Frontal cortex (tissue), 4 donors: ENCODE data around the gene HTR3B. TPM values are rescaled to one million over a fixed set of nuclear protein-coding genes. Genes with fewer than 3 reads are reported as not detected.
"Not testable (repeated sequence)": the region's sequence is repeated elsewhere in the genome, so short reads cannot be mapped to it uniquely, and the experiment has no call there.

Experiments
- DNase-seq, 2 donors: peaks; one replicate each; pipeline ENCODE4 v3.0.0; 2012; ENCODE audit warnings: low spot score in 2 of 2
- FAIRE-seq: peaks from 2 replicates; lab custom pipeline; 2012; peaks lifted over from hg19 to GRCh38; lab: Jason Lieb, UNC
- total RNA-seq: library from RNA; depleted of rRNA; stranded (reverse); fragments of >200 nt; gene quantifications from one replicate; pipeline ENCODE4 v1.2.3, GENCODE V29; 2014
- donor health status: control.
- donor health status: control.
- donor health status: control.

Gene HTR3B
- total RNA-seq, 1 donor from 2014 or later, result 0.41 TPM

DNA sequence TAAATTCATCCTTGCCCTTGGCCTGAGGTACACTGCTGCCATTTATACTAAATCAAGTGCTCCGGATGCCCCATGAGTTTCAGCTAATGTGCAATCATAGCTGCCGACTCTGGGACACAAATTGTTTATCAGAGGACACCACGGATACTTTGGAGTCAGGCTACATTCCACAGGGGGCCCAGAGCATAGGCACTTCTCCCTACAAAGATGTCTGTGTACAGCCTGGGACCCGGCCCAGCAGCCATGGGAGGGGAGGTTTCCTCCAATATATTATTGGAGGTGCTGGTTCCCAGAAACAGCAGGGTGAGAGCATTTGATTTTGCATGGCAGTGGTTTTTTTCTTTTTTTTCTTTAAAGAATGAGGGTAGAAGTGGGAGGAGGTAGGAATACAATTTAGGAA, 31.3 kb downstream of the HTR3B start:
- DNase-seq, result no peak
- FAIRE-seq, result no peak

DNA sequence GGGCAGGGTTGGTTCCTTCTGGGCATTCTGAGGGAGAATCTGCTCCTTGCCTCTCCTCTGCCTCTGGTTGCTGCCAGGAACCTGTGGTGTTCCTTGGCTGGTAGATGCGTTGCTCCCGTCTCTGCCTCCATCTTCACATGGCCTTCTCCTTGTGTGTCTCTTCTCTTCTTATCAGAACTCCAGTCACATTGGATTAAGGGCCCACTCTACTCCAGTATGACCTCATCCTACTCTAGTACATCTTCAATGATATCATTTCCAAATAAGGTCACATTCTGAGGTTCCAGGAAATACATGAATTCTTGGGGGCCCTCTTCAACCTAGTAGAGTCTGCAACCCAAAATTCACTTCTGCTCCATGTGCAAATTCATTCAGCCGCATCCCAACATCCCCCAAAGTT, 33.3 kb downstream of the HTR3B start:
- DNase-seq (no peak), FAIRE-seq (no peak)

DNA sequence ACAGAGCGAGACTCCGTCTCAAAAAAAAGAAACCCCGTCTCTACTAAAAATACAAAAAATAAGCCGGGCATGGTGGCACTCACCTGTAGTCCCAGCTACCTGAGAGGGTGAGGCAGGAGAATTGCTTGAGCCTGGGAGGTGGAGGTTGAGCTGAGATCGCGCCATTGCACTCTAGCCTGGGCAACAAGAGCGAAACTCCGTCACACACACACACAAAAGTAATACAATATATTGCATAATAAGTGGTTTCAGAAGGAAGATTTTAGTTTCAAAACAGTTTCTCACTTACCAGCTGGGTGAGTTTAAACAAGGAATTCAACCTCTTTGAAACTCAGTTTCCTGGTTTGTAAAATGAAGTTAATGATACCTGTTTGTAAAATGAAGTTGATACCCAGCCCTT, 37.7 kb downstream of the HTR3B start:
- FAIRE-seq, result no peak
- DNase-seq, result no peak

DNA sequence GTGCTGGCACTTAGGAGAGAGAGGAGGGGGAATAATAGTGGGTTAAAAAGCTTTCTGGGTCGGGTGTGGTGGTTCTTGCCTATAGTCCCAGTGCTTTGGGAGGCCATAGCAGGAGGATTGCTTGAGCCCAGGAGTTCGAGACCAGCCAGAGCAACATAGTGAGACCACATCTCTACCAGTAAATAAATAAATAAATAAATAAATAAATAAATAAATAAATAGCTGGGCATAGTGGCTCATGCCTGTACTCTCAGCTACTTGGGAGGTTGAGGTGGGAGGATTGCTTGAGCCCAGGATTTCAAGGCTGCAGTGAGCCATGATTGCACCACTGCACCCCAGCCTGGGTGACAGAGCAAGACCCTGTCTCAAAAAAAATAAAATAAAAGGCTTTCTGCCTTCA, 41.6 kb downstream of the HTR3B start:
- not testable (repeated sequence) for FAIRE-seq, DNase-seq

DNA sequence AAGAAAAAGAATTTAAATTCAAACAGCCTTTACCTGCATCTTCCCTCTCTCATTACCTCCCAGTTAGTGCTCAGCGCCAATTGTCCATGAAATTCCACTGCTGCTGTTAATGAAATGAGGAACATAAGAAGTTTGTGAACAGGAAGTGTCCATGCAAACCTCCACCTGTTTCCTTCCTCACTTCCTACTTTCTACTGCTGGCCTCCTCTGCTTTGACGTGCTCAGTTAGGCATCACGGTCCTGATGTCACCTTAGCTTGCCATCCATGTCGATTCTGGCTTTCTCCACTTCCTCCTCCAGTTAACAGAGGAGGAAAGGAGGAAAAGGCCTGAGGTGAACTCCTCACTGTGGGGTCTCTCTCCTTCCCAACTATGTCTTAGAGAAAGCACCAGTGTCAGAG, 43.4 kb downstream of the HTR3B start:
- DNase-seq, result no peak
- no peak for FAIRE-seq

DNA sequence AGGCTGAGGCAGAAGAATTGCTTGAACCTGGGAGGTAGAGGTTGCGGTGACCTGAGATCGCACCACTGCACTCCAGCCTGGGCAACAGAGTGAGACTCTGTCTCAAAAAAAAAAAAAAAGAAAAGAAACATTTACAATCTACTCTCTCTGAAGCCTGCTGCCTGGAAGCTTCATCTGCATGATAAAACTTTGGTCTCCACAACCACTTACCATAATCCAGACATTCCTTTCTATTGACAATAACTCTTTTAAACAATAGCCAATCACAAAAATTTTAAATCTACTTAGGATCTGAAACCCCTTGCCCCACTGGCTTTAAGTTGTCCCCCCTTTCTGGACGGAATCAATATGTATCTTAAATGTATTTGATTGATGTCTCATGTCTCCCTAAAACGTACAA, 45.3 kb downstream of the HTR3B start:
- DNase-seq, result no peak
- FAIRE-seq, result no peak

DNA sequence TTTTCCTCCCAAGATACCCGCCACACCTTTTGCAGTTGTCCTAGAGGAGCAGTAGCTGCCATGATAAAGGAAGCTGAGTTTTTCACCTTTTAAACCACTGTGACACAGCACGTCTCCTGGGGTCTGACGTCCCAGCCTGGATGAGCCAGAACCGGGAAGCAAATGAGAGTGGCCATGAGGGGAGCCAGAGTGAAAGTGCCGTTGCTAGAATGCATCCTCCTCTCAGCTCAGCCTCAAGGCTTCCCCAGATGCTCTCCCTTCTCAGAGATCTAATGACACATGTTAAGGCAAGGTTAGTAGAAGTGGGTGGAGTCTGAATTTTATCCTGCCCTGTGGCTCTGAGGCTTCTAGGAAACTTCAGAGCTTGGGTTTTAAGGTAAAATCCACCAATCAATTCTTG, 46.9 kb downstream of the HTR3B start:
- no peak for DNase-seq
- no peak for FAIRE-seq

DNA sequence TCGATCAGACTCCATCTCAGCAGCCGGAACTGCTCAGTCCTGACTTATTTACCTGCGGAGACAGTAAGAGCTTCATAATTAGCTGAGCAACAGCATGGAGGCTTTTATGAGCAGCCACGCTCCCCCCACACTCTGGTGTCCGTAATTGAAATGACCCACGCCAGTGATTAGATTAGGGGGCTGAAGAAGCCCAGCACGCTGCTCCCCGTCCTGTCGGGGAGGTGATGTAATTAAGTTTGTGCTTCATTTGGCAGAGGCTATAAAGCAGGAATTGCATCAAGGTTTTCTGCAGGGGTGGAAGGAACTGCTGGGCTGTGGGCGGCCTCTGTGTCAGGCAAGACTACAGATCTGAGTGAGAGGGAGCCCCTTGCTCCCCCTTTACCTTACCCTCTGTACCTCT, 47.5 kb downstream of the HTR3B start:
- DNase-seq (no peak), FAIRE-seq (no peak)

DNA sequence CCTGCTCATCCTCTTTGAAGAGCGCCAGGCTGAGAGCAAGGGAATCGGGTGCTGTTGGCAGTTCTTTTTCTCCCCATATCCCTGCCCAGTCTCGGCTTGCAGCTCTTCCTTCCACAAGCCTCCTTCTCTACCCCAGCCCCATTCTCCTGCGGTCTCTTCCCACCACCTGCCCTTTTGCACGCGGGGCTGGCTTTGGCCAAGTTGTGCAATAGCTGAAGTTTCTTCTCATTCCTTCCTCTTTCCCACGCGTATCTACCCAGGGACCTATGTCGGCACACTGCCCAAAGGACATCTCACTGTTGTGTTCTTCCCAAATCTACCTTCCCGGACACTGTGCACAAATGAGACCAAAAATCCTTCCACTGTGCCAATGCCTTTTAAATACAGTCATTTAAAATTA, 48.0 kb downstream of the HTR3B start:
- DNase-seq (no peak), FAIRE-seq (no peak)

DNA sequence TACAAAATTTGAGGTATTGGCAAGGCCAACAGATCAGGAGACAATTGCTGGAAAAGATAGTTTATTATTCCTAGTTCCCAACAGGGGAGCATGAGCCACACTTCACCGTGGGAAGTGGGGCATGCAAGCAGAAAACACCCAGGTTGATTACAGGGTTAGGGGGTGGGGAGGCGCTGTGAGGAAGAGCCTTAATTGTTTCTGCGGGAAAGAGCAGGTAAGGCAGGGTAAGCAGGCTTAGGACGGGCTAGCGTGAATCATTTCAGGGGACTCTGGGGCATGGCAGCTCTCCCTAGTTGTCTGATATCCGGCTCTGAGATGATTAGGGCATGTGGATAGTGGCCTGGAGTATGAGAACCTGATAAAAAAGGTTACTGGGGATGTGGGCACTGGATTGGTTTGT, 49.6 kb downstream of the HTR3B start:
- DNase-seq, result no peak
- FAIRE-seq, result no peak

DNA sequence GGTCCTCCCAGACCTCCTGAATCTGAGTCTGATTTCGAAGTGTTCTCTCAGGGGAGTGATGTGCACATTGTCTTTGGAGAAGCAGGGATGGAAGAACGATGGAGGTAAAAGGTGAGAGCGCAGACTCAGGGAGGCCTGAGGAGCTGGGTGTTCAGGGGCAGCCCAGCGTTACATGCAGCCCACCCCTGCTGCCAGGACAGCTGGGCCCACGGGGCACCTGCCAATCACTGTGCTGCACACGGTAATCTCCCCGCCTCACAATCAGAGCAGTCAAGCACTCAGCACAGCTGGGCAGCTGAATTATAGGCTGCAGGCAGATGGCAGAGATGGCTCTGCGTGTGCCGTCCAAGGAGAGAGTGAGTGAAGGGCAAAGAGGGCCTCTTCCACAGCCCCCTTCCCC, 52.4 kb downstream of the HTR3B start:
- no peak for DNase-seq
- FAIRE-seq, result no peak

DNA sequence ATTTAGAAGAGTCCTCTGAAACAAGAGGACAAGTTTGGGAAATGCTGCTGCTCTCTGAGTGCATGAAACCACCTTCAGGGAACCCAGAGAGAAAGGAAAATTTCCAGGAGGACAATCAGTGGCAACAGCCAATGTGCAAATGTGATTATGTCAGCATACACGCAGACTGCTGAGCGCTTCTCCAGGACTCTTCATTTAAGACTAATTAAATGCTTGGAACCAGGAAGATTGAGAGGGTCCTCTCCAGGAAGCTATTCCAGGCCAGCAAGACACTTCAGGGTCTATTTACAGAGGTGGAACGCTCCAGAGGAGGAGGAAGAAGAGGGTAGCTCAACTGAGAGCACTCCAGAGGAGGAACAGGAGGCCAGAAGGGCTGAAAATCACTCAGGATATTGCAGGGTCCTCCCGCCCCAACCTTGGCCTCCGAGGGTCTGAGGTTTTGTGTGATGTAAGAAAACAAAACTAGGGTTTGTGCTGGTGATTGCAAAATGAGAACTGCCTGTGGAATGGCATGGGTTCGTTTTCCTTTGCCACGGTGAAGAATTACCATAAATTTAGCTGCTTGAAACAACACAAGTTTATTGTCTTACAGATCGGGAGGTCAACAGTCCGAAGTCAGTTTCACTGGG, 56.2 kb downstream of the HTR3B start:
- FAIRE-seq (no peak), DNase-seq (no peak)

DNA sequence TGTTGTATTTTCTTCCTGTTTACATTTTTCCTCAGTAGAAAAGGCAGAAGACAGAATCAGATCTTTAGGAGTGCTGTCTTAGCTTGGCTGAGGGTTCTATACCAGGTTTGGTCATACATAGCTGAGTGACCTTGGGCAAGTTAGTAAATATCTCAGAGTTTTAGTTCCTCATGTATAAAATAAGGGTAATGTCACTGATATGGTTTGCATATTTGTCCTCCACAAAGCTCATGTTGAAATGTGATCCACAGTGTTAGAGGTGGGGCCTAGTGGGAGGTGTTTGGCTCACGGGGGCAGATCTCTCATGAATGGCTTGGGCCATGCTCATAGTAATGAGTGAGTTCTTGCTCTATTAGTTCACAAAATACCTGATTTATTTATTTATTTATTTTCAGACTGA, 62.8 kb downstream of the HTR3B start:
- no peak for DNase-seq
- no peak for FAIRE-seq

DNA sequence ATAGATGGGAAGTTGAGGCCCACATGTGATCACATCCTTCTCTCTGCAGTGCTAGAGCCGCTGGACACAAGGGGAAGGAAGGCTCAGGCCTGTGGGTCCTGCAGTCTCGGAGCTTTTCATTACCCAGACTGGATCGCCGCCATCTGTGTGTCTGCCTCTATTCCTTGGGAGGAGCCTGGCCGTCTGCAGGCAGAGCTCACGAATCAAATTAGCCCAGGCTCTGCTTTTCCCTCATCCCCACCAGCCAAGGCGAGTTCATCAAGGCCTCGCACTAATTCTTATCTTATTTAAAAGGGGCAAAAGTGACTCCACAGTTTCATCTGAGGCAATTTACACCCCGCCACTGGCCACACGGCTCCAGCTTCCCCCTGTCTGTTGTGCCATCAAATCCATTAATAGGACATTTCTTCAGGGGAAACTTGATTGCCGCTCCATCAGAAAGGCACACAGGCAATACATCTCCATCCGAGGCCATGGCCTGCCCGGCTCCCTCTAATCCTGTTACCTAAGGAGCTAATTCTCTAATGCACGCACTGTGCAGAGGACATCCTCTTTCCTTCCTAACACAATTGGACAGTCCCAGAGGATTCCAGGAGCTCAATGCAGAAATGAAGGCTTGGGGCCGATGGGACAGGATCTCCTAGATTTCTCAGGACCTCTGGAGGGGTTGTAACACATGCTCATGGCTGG, 67.1 kb downstream of the HTR3B start:
- FAIRE-seq (no peak), DNase-seq (no peak)

DNA sequence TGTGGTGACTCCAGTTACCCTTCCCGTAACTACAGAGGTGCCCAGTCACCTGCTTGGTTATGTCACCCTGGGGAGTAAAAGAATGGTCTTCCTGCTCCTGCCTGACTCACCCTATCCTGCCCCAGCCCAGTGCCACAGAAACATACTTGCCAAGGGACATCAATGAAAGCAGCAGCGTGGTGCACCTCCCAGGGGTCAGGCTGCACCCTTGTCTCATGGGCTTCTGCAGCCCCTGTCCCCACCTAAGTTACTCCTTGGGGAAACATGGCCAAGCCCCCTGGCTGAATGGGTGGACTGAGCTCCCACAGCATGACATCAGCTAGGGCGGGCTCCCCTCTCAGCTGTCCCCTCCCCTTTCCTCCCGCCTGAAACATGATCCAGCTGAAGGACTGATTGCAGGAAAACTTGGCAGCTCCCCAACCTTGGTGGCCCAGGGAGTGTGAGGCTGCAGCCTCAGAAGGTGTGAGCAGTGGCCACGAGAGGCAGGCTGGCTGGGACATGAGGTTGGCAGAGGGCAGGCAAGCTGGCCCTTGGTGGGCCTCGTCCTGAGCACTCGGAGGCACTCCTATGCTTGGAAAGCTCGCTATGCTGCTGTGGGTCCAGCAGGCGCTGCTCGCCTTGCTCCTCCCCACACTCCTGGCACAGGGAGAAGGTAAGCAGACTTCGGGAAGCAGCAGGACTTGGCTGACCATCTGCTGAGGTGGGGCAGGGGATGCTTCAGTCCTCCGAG, 70.3 kb downstream of the HTR3B start, which contains the start of gene HTR3A:
Gene HTR3A (plus strand): TSS at position 368 of the 730 bp plus-strand sequence. CDS start 218 bp downstream, at position 586.
- DNase-seq (no peak), FAIRE-seq (no peak)

DNA sequence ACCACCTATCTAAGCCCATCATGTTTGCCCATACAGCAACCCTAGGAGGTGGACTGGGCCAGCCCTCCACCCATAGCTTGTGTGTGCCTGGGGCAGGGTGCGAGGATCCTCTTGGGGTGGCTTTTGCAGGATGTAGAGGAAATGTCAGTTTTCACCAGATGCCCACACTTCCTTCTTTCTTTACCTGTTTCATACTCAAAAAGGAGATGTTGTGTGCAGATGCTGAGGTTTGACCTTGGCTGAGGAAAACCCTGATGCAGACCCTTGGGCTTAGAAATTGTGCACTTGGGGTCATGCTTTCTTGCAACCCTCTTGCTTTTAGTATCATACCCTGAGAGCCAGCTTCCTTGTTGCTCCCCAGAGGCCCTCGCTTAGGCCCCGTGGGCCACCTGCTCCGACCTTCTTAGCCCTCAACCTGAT, 72.5 kb downstream of the HTR3B start:
- no peak for DNase-seq
- no peak for FAIRE-seq

DNA sequence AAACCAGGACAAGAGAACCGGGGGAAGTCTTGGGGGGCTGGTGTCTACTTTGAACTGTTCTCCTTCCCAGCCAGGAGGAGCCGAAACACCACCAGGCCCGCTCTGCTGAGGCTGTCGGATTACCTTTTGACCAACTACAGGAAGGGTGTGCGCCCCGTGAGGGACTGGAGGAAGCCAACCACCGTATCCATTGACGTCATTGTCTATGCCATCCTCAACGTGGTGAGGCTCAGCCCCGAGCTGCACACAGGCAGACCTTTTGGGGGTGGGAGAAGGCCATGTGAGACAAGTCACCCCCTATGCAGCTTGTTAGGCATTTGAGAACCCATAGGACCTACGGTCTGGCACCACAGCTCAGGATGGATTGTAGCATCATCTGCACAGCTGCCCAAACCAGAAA, 73.1 kb downstream of the HTR3B start:
- no peak for DNase-seq
- FAIRE-seq, result no peak

DNA sequence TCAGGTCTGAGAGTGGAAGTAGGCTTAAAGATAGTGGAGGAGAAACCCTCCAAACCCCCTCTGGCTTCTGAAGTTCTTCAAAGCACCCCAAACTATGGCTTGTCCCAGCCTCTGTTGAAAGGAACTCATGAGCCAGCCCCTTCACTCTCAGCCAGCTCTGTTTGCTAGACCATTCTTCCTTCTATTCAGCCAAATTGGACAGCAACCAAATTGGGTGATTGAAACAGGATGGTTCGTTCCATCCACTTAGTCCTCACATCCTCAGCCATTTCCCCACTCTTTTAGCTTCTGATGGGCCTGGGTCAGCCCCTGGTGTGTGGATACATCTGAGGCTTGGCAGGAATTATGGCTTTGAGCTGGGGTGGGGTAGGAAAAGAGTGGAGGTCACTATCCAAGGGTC, 74.8 kb downstream of the HTR3B start:
- FAIRE-seq, result no peak
- no peak for DNase-seq

DNA sequence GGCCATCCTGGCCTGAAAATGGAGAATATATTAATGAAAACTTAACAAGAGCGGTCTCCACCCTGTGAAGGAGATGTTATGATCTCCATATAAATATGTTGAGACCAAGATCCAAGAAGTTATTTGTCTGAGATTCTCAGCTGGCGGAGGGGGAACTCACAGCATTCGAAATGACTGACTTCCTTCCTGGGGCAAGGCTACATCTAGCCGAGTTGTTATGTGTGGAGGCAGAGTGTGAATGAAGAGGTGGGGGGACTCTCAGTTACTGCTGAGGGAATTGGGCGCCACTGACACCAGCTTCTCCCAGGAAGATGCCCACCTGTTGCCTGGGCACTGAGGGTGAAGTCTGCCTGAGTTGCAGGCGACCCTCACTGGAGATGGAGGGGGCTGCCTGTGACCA, 76.2 kb downstream of the HTR3B start:
- FAIRE-seq (no peak), DNase-seq (no peak)

DNA sequence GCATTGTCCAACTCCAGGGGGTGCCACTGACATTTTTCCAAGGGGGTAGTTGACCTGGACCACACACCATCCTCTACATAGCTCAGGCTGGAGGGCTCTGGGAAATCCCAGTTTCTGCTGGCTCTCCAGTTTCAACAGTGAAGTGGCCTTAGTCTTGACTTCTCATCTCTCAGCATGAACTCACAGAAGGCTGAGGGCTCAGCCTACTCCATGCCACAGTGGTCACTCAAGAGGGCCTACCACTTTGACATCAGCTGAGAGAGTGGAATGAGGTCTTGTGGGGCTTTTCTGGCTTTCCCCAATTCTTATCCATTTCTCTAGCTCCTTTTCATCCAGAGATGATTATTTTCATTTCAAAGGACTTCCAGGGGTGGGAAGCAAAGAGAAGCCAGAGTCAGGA, 77.7 kb downstream of the HTR3B start:
- DNase-seq (no peak), FAIRE-seq (no peak)

DNA sequence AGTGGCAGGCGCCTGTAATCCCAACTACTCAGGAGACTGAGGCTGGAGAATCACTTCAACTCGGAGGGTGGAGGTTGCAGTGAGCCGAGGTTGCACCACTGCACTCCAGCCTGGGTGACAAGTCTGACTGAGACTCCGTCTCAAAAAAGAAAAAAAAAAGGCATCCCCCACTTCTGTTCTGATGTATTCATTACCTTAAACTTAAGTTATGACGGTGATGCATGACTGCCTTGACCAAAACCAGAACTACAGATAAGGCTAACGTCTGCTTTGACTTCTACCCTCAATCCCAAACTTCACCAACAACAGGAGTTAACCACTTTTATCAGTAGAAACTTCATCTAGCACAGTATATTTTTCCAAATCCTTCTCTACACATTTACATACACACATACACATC, 80.2 kb downstream of the HTR3B start:
- no peak for DNase-seq
- no peak for FAIRE-seq
